HepG2 (cell line): ENCODE data around the gene NR2F1. TPM values are rescaled to one million over a fixed set of nuclear protein-coding genes. Genes with fewer than 3 reads are reported as not detected.

Source experiments
- ATF1 ChIP-seq: IDR thresholded peaks from 2 replicates; pipeline ENCODE4 v1.6.1; 2016; ENCODE audit warnings: mild to moderate bottlenecking, control low read depth
- CBX1 ChIP-seq: IDR thresholded peaks from one replicate; pipeline ENCODE4 v1.6.1; 2016; ENCODE audit warnings: antibody characterized with exemption, low read depth
- FOXK1 ChIP-seq: sonication (generic); formaldehyde crosslinking; IDR thresholded peaks from 2 replicates; pipeline ENCODE4 v1.4.0; 2020; ENCODE audit warnings: low read depth, missing genetic modification reagents, borderline replicate concordance
- FOXP4 ChIP-seq: sonication (generic); formaldehyde crosslinking; IDR thresholded peaks from 2 replicates; pipeline ENCODE4 v1.4.0; 2020; ENCODE audit warnings: missing genetic modification reagents
- IRX3 ChIP-seq: sonication (generic); formaldehyde crosslinking; IDR thresholded peaks from 2 replicates; pipeline ENCODE4 v1.8.1; 2023; ENCODE audit warnings: mild to moderate bottlenecking, low read depth, missing genetic modification reagents, borderline replicate concordance
- KLF11 ChIP-seq: IDR thresholded peaks from 2 replicates; pipeline ENCODE4 v1.6.1; 2016; ENCODE audit warnings: missing compliant biosample characterization
- KLF12 ChIP-seq: sonication (generic); formaldehyde crosslinking; IDR thresholded peaks from 2 replicates; pipeline ENCODE4 v1.4.0; 2020; ENCODE audit warnings: missing genetic modification reagents, borderline replicate concordance
- KLF9 ChIP-seq: IDR thresholded peaks from 2 replicates; pipeline ENCODE4 v1.6.1; 2016; ENCODE audit warnings: low read depth
- MXD4 ChIP-seq: IDR thresholded peaks from 2 replicates; pipeline ENCODE4 v1.6.1; 2016; ENCODE audit warnings: mild to moderate bottlenecking, missing biosample characterization, missing genetic modification reagents
- POLR2G ChIP-seq: fragments of 200-400 bp; formaldehyde crosslinking; IDR thresholded peaks from 2 replicates; pipeline ENCODE4 v1.6.1; 2018; ENCODE audit warnings: mild to moderate bottlenecking, low read depth, low read length, moderate library complexity
- RARG ChIP-seq: sonication (generic); formaldehyde crosslinking; IDR thresholded peaks from 2 replicates; pipeline ENCODE4 v1.4.0; 2020; ENCODE audit warnings: low read depth, mild to moderate bottlenecking, missing genetic modification reagents
- SIN3B ChIP-seq: fragments of 150-350 bp; IDR thresholded peaks from 2 replicates; pipeline ENCODE4 v1.6.1; 2014; ENCODE audit warnings: low read length
- TP53 ChIP-seq: sonication (generic); formaldehyde crosslinking; conservative IDR thresholded peaks from 2 replicates; pipeline ENCODE4 v1.4.0; 2020; ENCODE audit warnings: missing genetic modification reagents
- ZBTB1 ChIP-seq: sonication (generic); formaldehyde crosslinking; IDR thresholded peaks from 2 replicates; pipeline ENCODE4 v1.4.0; 2020; ENCODE audit warnings: missing genetic modification reagents, borderline replicate concordance
- ZFP1 ChIP-seq: IDR thresholded peaks from 2 replicates; pipeline ENCODE4 v1.6.1; 2016
- ZMYM4 ChIP-seq: sonication (generic); formaldehyde crosslinking; IDR thresholded peaks from 2 replicates; pipeline ENCODE4 v1.8.1; 2023; ENCODE audit warnings: mild to moderate bottlenecking, missing genetic modification reagents
- ZNF180 ChIP-seq: sonication (generic); formaldehyde crosslinking; IDR thresholded peaks from 2 replicates; pipeline ENCODE4 v1.4.0; 2020; ENCODE audit warnings: low read depth, missing genetic modification reagents, borderline replicate concordance
- ZNF30 ChIP-seq: sonication (generic); formaldehyde crosslinking; IDR thresholded peaks from 2 replicates; pipeline ENCODE4 v1.5.0; 2020; ENCODE audit warnings: mild to moderate bottlenecking, missing genetic modification reagents
- ZNF430 ChIP-seq: sonication (generic); formaldehyde crosslinking; IDR thresholded peaks from 2 replicates; pipeline ENCODE4 v1.9.0; 2021; ENCODE audit warnings: mild to moderate bottlenecking, missing genetic modification reagents
- ZNF569 ChIP-seq: sonication (generic); formaldehyde crosslinking; IDR thresholded peaks from 2 replicates; pipeline ENCODE4 v1.5.0; 2020; ENCODE audit warnings: mild to moderate bottlenecking, missing genetic modification reagents, moderate library complexity, borderline replicate concordance
- ZNF639 ChIP-seq: conservative IDR thresholded peaks from 2 replicates; pipeline ENCODE4 v1.6.1; 2018; ENCODE audit warnings: missing genetic modification reagents
- ZNF772 ChIP-seq: sonication (generic); formaldehyde crosslinking; IDR thresholded peaks from 2 replicates; pipeline ENCODE4 v1.5.0; 2020; ENCODE audit warnings: mild to moderate bottlenecking, missing genetic modification reagents
- polyA plus RNA-seq, 8 experiments: library from polyadenylated mRNA; depleted of rRNA in 3 of 8; stranded (reverse) in 7 of 8; unstranded in 1 of 8; fragments of >200 nt; fragmentation: Illumina TruSeq in 4 of 8; extraction: Trizol in 4 of 8; gene quantifications; 2 replicates each; pipeline versions ENCODE4 v1.2.1 to v1.2.3, GENCODE V29; 2011 to 2016; ENCODE audit warnings: low read depth in 4 of 8, missing spikeins in 1 of 8, mixed read lengths in 1 of 8; ENCODE audit not compliant: insufficient read depth in 1 of 8
- total RNA-seq, 5 experiments: library from RNA; depleted of rRNA; stranded (reverse); fragments of >200 nt; fragmentation: Illumina TruSeq; extraction: Trizol; gene quantifications; 2 replicates each; pipeline ENCODE4 v1.2.3, GENCODE V29; 2016; ENCODE audit warnings: low read depth in 1 of 5
- TF ChIP-seq, protein P1 (sequence below): IDR thresholded peaks from 2 replicates; pipeline ENCODE4 v1.6.1; 2016; ENCODE audit warnings: missing genetic modification reagents, missing compliant biosample characterization
- TF ChIP-seq, protein P2 (sequence below): sonication (generic); formaldehyde crosslinking; IDR thresholded peaks from 2 replicates; pipeline ENCODE4 v1.5.0; 2020; ENCODE audit warnings: mild to moderate bottlenecking, missing genetic modification reagents
- TF ChIP-seq, protein P3 (sequence below): sonication (generic); formaldehyde crosslinking; IDR thresholded peaks from 2 replicates; pipeline ENCODE4 v1.4.0; 2020; ENCODE audit warnings: missing genetic modification reagents

The NR2F1 gene
- total and polyA plus RNA-seq, 2 of the 13 experiments (the other 11 are each of a cell fraction or from before 2014, with no cell fraction given), result 17.1 to 59.7 TPM

DNA sequence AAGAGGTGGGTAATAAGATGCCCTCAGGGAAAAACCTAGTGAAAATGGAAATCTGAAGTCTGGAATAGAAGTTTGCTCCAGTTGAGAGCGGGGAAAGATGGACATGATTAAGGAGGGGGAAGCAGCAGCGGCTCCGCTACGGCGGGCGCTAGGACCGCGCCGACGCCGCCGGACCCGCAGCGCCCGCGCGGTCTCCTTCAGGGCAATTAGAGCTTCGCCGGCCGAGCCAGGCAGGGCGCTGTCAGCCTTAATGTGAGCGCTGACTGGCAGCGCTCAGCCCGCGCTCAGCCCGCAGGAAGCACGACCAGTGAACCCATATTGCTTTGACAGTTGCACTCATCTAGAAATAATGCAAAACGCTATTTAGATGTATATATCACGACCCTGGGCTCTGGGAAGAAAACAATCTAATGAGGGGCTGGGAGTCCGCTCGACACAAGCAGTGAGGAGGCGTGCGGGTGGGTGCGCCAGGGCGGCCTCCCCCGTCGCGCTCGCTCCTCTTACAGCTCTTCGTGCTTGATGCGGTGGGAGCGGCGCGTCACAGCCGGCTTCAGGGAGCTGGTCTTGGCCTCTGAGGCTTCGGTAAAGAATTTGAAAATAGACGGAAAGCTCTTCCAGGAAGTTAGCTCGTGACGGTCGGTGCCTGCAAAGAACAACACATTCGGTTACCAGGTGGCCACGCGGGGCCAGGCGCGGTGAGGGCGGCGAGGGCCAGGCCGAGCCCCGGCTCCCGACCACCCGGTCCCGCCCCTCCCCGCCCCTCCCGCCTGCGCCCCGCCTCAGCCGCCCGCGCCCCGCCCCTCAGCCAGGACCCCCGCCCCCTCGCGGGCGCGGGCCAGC lies 37.7 kb downstream of the NR2F1 start (continued):
- TF ChIP-seq ZBTB1 (CRISPR knock-in tag) (no peak), ZNF569 (CRISPR knock-in tag) (no peak), ATF1 (CRISPR knock-in tag) (no peak), FOXK1 (CRISPR knock-in tag) (no peak), ZNF430 (CRISPR knock-in tag) (no peak), KLF11 (CRISPR knock-in tag) (no peak), ZNF180 (CRISPR knock-in tag) (no peak; the same call in 1 of the 2 replicates), CBX1 (no peak), RARG (CRISPR knock-in tag) (no peak), TP53 (CRISPR knock-in tag) (no peak), ZFP1 (no peak), SIN3B (no peak), KLF12 (CRISPR knock-in tag) (peak; percentile 75; the same call in 1 of the 2 replicates), MXD4 (CRISPR knock-in tag) (no peak), POLR2G (peak; percentile 17; the same call in 1 of the 2 replicates), ZNF30 (no peak), ZMYM4 (CRISPR knock-in tag) (peak; percentile 91), ZNF639 (CRISPR knock-in tag) (no peak), ZNF772 (peak; percentile 56; the same call in 1 of the 2 replicates), KLF9 (CRISPR knock-in tag) (no peak), FOXP4 (no peak), IRX3 (CRISPR knock-in tag) (no peak)
- TF ChIP-seq, protein P1, sequence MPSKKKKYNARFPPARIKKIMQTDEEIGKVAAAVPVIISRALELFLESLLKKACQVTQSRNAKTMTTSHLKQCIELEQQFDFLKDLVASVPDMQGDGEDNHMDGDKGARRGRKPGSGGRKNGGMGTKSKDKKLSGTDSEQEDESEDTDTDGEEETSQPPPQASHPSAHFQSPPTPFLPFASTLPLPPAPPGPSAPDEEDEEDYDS (CRISPR knock-in tag), result no peak; the same call in 1 of the 2 replicates
- TF ChIP-seq, protein P2, sequence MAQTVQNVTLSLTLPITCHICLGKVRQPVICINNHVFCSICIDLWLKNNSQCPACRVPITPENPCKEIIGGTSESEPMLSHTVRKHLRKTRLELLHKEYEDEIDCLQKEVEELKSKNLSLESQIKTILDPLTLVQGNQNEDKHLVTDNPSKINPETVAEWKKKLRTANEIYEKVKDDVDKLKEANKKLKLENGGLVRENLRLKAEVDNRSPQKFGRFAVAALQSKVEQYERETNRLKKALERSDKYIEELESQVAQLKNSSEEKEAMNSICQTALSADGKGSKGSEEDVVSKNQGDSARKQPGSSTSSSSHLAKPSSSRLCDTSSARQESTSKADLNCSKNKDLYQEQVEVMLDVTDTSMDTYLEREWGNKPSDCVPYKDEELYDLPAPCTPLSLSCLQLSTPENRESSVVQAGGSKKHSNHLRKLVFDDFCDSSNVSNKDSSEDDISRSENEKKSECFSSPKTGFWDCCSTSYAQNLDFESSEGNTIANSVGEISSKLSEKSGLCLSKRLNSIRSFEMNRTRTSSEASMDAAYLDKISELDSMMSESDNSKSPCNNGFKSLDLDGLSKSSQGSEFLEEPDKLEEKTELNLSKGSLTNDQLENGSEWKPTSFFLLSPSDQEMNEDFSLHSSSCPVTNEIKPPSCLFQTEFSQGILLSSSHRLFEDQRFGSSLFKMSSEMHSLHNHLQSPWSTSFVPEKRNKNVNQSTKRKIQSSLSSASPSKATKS, result no peak
- TF ChIP-seq, protein P3, sequence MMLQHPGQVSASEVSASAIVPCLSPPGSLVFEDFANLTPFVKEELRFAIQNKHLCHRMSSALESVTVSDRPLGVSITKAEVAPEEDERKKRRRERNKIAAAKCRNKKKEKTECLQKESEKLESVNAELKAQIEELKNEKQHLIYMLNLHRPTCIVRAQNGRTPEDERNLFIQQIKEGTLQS, result no peak
